CD4-positive, alpha-beta T cell treated with Interleukin-10 for 1 hour (primary cell): ENCODE measurements around the gene MYF6.
"Not testable (repeated sequence)": the region's sequence is repeated elsewhere in the genome, so short reads cannot be mapped to it uniquely, and the experiment has no call there.

Source experiments
- DNase-seq: peaks from one replicate; pipeline ENCODE4 v3.0.0-alpha.2; 2020

MYF6 gene

GRCh38 chr12:80707126-80707829, at the start of gene MYF6:
Gene MYF6 (plus strand): TSS chr12:80707634. CDS start chr12:80707720, 86 bp downstream.
- DNase-seq, result no peak

- DNase-seq, result no peak
Observed at GRCh38 chr12:80659512-80660063, 47.8 kb upstream of the MYF6 start.

GRCh38 chr12:80662586-80662985, 44.8 kb upstream of the MYF6 start:
- no peak for DNase-seq

GRCh38 chr12:80670214-80670613, 37.2 kb upstream of the MYF6 start:
- no peak for DNase-seq

GRCh38 chr12:80676042-80676636, 31.3 kb upstream of the MYF6 start:
- DNase-seq, result not testable (repeated sequence)

GRCh38 chr12:80676856-80677255, 30.6 kb upstream of the MYF6 start:
- DNase-seq, result no peak

GRCh38 chr12:80677994-80678393, 29.4 kb upstream of the MYF6 start:
- DNase-seq, result no peak

GRCh38 chr12:80679346-80680131, 27.9 kb upstream of the MYF6 start:
- DNase-seq, result no peak

GRCh38 chr12:80681287-80681686, 26.1 kb upstream of the MYF6 start:
- DNase-seq, result no peak

GRCh38 chr12:80681786-80682185, 25.6 kb upstream of the MYF6 start:
- DNase-seq, result no peak

- DNase-seq, result no peak
Observed at GRCh38 chr12:80684077-80684495, 23.3 kb upstream of the MYF6 start.

GRCh38 chr12:80690090-80690489, 17.3 kb upstream of the MYF6 start:
- no peak for DNase-seq

- no peak for DNase-seq
Observed at GRCh38 chr12:80690513-80690912, 16.9 kb upstream of the MYF6 start.

GRCh38 chr12:80692114-80692513, 15.3 kb upstream of the MYF6 start:
- DNase-seq, result no peak

- no peak for DNase-seq
Observed at GRCh38 chr12:80697270-80697887, 10.1 kb upstream of the MYF6 start.

- DNase-seq, result no peak
Observed at GRCh38 chr12:80698256-80698655, 9.2 kb upstream of the MYF6 start.

- DNase-seq, result no peak
Observed at GRCh38 chr12:80698847-80699542, 8.4 kb upstream of the MYF6 start.

GRCh38 chr12:80700327-80700726, 7.1 kb upstream of the MYF6 start:
- DNase-seq, result no peak

GRCh38 chr12:80701388-80701787, 6.0 kb upstream of the MYF6 start:
- DNase-seq, result no peak

GRCh38 chr12:80702889-80703805, 4.3 kb upstream of the MYF6 start:
- DNase-seq, result no peak

GRCh38 chr12:80704420-80704819, 3.0 kb upstream of the MYF6 start:
- no peak for DNase-seq
